ENCODE results near the gene LSAMP.

- TF ChIP-seq POLR2A (IDR thresholded peaks at IDR 0.05) (no peak), CTCF (IDR thresholded peaks at IDR 0.05) (no peak)
These were observed 246.2 kb downstream of the LSAMP start for GRCh38 chr3:116199063-116199462.

Measured in esophagus squamous epithelium (tissue), 4 donors.